ENCODE results near the gene DMGDH.

DNA sequence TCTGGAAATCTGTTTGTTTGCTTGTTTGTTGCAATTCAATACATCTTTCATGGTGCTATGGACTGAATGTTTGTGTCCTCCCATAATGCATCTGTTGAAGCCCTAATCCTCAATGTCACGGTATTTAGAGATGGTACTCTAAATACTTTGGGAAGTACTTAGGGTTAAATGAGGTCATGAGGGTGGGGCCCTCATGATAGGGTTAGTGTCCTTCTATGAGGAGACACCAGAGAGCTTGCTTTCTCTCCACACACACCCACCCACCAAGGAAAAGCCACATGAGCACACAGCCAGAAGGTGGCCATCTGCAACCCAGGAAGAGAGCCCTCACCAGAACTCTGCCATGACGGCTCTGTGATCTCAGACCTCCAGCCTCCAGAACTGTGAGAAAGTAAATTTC lies 32.7 kb downstream of the DMGDH start:
- TF ChIP-seq, protein P1, sequence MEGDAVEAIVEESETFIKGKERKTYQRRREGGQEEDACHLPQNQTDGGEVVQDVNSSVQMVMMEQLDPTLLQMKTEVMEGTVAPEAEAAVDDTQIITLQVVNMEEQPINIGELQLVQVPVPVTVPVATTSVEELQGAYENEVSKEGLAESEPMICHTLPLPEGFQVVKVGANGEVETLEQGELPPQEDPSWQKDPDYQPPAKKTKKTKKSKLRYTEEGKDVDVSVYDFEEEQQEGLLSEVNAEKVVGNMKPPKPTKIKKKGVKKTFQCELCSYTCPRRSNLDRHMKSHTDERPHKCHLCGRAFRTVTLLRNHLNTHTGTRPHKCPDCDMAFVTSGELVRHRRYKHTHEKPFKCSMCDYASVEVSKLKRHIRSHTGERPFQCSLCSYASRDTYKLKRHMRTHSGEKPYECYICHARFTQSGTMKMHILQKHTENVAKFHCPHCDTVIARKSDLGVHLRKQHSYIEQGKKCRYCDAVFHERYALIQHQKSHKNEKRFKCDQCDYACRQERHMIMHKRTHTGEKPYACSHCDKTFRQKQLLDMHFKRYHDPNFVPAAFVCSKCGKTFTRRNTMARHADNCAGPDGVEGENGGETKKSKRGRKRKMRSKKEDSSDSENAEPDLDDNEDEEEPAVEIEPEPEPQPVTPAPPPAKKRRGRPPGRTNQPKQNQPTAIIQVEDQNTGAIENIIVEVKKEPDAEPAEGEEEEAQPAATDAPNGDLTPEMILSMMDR (conservative IDR thresholded peaks at IDR 0.05) = no peak
- TF ChIP-seq ZFX (IDR thresholded peaks at IDR 0.05) = no peak

Data from C4-2B (cell line).